ENCODE data around the gene STK36.

Gene STK36

GRCh38 chr2:218642121-218642656 is 29.7 kb upstream of the STK36 start:
- Histone ChIP-seq H3K4me3 (ENCODE audit: low read length) (no peak overlapping the region), H3K27ac (ENCODE audit: low read length) (no peak overlapping the region), H3K9ac (ENCODE audit: low read length) (no peak overlapping the region), H3K36me3 (replicated peaks; ENCODE audit: low read depth, low read length) (peaks cover 54% of the 10 kb centered on the region), H2AFZ (ENCODE audit: low read depth, low read length) (no peak overlapping the region), H3K27me3 (ENCODE audit: low read depth, low read length) (no peaks in the 10 kb centered on the region), H4K20me1 (ENCODE audit: insufficient read depth, low read length) (no peaks in the 10 kb centered on the region), H3K4me1 (ENCODE audit: low read length) (peaks cover 22% of the 10 kb centered on the region), H3K79me2 (ENCODE audit: low read length) (no peaks in the 10 kb centered on the region; the same call in 1 of the 2 replicates), H3K9me3 (ENCODE audit: insufficient read depth, low read length) (no peaks in the 10 kb centered on the region), H3K4me2 (ENCODE audit: low read length) (no peak overlapping the region)
- TF ChIP-seq CTCF (IDR thresholded peaks at IDR 0.05; ENCODE audit: low read depth, low read length) (no peak), EZH2phosphoT487 (IDR thresholded peaks at IDR 0.05; ENCODE audit: low read depth) (no peak)

- no peak overlapping the region for H2AFZ ChIP-seq (ENCODE audit: low read depth, low read length)
- H3K4me1 ChIP-seq (ENCODE audit: low read length): peaks cover 22% of the 10 kb centered on the region
- no peak overlapping the region for H3K9ac ChIP-seq (ENCODE audit: low read length)
- H4K20me1 ChIP-seq (ENCODE audit: insufficient read depth, low read length): no peaks in the 10 kb centered on the region
- TF ChIP-seq CTCF (IDR thresholded peaks at IDR 0.05; ENCODE audit: low read depth, low read length): no peak
- no peak for TF ChIP-seq EZH2phosphoT487 (IDR thresholded peaks at IDR 0.05; ENCODE audit: low read depth)
- H3K36me3 ChIP-seq (replicated peaks; ENCODE audit: low read depth, low read length): peaks cover 54% of the 10 kb centered on the region
- H3K27me3 ChIP-seq (ENCODE audit: low read depth, low read length): no peaks in the 10 kb centered on the region
- H3K4me3 ChIP-seq (ENCODE audit: low read length): no peak overlapping the region
- H3K79me2 ChIP-seq (ENCODE audit: low read length): peaks cover 2% of the 10 kb centered on the region; the same call in 1 of the 2 replicates
- H3K9me3 ChIP-seq (ENCODE audit: insufficient read depth, low read length): no peaks in the 10 kb centered on the region
- H3K4me2 ChIP-seq (ENCODE audit: low read length): no peak overlapping the region
- no peak overlapping the region for H3K27ac ChIP-seq (ENCODE audit: low read length)
Measured at GRCh38 chr2:218642786-218643185, 29.1 kb upstream of the STK36 start.

DNA sequence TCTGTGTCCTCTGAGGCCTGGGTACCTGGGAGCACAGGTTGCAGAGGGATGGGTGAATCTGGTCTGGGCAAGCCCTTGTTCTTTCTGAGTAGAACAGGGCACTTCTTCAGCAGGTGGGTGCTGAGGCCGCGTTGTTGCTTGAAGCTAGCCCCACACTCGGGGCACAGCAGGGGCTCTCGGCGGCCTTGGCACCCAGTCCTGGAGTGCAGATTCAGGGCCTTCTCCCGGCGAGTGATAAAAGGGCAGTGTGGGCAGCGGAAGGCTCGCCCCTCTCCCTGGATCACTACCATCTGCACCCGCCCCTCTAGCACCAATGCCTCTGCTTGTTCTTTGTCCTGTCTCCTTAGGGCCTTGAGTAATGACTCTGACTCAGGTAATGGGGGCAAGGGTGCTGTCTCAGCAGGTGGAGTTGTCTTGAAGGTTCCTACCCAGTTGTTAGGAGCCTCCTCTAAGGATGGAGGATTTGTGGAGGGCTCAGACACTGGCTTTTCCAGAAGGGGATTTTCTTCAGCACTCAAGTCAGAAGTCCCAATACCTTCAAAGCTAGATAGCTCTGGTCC is 28.1 kb upstream of the STK36 start:
- Histone ChIP-seq H3K27me3 (ENCODE audit: low read depth, low read length) (no peaks in the 10 kb centered on the region), H3K27ac (ENCODE audit: low read length) (peak overlapping the region; percentile 90), H3K4me1 (ENCODE audit: low read length) (peaks cover 22% of the 10 kb centered on the region), H3K36me3 (replicated peaks; ENCODE audit: low read depth, low read length) (peaks cover 54% of the 10 kb centered on the region), H4K20me1 (ENCODE audit: insufficient read depth, low read length) (no peaks in the 10 kb centered on the region), H2AFZ (ENCODE audit: low read depth, low read length) (no peak overlapping the region), H3K4me3 (ENCODE audit: low read length) (no peak overlapping the region), H3K4me2 (ENCODE audit: low read length) (no peak overlapping the region), H3K79me2 (ENCODE audit: low read length) (peaks cover 7% of the 10 kb centered on the region; the same call in 1 of the 2 replicates), H3K9me3 (ENCODE audit: insufficient read depth, low read length) (no peaks in the 10 kb centered on the region), H3K9ac (ENCODE audit: low read length) (peak overlapping the region; percentile 40; the same call in 1 of the 2 replicates)
- TF ChIP-seq CTCF (IDR thresholded peaks at IDR 0.05; ENCODE audit: low read depth, low read length): no peak
- TF ChIP-seq EZH2phosphoT487 (IDR thresholded peaks at IDR 0.05; ENCODE audit: low read depth): no peak

DNA sequence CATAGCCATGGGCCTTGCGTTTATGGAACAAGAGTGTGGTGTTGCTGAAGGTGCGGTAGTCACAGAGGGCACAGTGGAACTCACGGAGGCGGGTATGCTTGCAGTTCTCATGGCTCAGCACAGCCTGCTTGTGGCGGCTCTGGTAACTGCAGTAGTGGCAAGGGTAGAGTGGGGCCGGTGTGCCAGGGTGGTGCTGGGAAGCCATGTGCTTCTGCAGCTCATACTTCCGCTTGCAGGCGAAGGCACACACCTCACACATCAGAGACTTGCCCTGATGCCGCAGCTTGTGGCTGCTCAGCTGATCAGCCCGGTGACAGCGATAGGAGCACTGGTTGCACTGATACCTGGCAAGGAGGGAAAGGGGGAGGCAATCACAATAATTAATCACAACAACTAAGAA is 27.2 kb upstream of the STK36 start:
- Histone ChIP-seq H3K4me2 (ENCODE audit: low read length) (peak overlapping the region; percentile 68), H2AFZ (ENCODE audit: low read depth, low read length) (no peak overlapping the region), H3K9ac (ENCODE audit: low read length) (peak overlapping the region; percentile 40; the same call in 1 of the 2 replicates), H3K9me3 (ENCODE audit: insufficient read depth, low read length) (no peaks in the 10 kb centered on the region), H3K79me2 (ENCODE audit: low read length) (peaks cover 7% of the 10 kb centered on the region; the same call in 1 of the 2 replicates), H4K20me1 (ENCODE audit: insufficient read depth, low read length) (no peaks in the 10 kb centered on the region), H3K4me1 (ENCODE audit: low read length) (peaks cover 22% of the 10 kb centered on the region), H3K36me3 (replicated peaks; ENCODE audit: low read depth, low read length) (peaks cover 52% of the 10 kb centered on the region), H3K27ac (ENCODE audit: low read length) (peak overlapping the region; percentile 90), H3K27me3 (ENCODE audit: low read depth, low read length) (no peaks in the 10 kb centered on the region), H3K4me3 (ENCODE audit: low read length) (no peak overlapping the region)
- no peak; the same call in 1 of the 2 replicates for TF ChIP-seq CTCF (IDR thresholded peaks at IDR 0.05; ENCODE audit: low read depth, low read length)
- TF ChIP-seq EZH2phosphoT487 (IDR thresholded peaks at IDR 0.05; ENCODE audit: low read depth): no peak
